GM12873 (cell line): ENCODE measurements around the gene MDFIC2.

Experiments
- CTCF ChIP-seq: IDR thresholded peaks from 2 replicates; pipeline ENCODE4 v1.5.1; 2012; ENCODE audit warnings: low read depth, mild to moderate bottlenecking, moderate library complexity, low read length, control low read depth; ENCODE audit not compliant: insufficient read depth; ENCODE audit errors: missing control alignments

The MDFIC2 gene

GRCh38 chr3:70315021-70315420 is 2.6 kb upstream of the MDFIC2 start:
- no peak for TF ChIP-seq CTCF

- no peak for TF ChIP-seq CTCF
Observed at GRCh38 chr3:70310809-70311208, 1.6 kb downstream of the MDFIC2 start.

DNA sequence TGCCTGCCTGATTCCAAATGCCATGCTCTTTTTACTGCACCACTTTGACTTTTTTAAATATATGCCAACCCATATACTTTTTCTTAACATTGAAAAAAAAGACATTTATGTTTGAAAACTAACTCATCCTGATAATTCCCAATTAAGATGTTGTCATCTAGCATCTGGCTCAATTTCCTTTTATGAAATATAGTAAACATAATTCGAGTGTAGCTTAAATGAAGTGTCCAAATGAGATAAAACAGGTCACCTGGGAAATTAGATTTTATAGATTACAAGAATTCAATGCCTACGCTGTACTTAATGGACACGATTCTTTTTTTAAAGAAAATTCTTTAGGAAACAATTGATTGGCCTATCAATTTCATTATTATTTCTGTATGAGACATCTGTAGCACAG is 2.8 kb downstream of the MDFIC2 start:
- TF ChIP-seq CTCF = no peak

DNA sequence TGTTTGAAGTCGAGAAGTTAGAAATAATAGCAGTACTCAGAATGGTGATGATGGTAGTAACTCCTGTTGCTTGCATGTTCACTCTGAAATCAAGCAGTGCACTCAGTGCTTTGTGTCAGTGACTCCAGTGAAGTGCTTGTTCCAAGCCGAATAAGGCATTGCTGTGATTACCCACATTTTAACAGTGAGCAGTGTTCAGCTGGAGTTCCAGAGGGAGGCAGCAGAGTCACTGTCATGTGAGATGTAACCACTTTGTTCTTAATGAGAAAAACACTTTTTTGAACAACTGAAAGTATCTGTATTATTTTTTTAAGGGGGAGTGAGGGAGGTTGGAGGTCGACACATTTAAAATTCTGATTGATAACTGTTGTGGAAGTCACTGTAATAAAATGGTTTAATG is 3.7 kb downstream of the MDFIC2 start:
- TF ChIP-seq CTCF = peak; percentile 27

- no peak for TF ChIP-seq CTCF
Observed at GRCh38 chr3:70306736-70307135, 5.7 kb downstream of the MDFIC2 start.

DNA sequence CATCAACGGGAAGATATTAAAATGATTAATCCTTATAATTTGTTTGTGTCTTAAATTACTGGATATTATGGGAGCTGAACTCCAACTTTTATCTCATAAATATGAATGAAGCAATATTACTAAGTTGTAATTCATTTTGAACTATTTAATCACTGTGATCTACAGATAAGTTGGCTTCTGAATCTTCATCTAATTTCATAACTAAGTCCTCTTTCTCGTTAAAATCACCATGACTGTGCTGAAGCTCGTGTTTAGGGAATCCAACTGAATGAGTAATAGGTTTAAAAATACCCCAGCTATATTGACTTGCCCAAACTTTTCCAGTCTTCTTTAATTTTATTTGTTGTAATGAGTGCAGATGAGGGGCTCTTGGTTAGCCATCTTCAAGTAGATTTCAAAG is 14.1 kb downstream of the MDFIC2 start:
- TF ChIP-seq CTCF = no peak

GRCh38 chr3:70291097-70291482 is 21.3 kb downstream of the MDFIC2 start:
- TF ChIP-seq CTCF = no peak

DNA sequence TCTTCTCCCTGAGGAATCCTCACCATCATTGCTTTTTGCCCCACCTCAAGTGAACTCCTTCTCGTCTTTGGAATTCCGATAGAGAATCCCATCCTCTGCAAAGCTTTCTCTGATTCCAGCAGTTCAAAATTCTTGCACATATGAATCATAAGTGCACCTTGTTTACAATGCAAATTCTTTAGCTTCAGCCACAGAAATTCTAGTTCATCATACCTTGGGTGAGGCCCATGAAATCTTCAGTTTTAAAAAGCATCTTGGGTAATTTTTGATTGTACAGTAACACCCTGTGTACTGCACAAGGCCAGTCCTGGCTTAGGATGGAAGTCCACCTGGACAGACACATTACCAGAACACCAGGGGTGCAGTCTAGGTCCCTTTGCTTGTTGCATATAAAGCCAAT is 30.8 kb downstream of the MDFIC2 start:
- no peak for TF ChIP-seq CTCF
